Gastroesophageal sphincter (tissue), 3 donors: ENCODE results near the gene GCSAM.

Source experiments
- POLR2A ChIP-seq, 2 donors: fragments of 450-650 bp; IDR thresholded peaks; one replicate each; pipeline ENCODE4 v1.6.1; 2017; ENCODE audit warnings: antibody characterized with exemption in 2 of 2, mild to moderate bottlenecking in 2 of 2, moderate library complexity in 1 of 2
- POLR2AphosphoS5 ChIP-seq: sonication (generic); formaldehyde crosslinking; IDR thresholded peaks from one replicate; pipeline ENCODE4 v1.6.1; 2017; ENCODE audit warnings: antibody characterized with exemption
- TF ChIP-seq, protein P1 (sequence below), 4 experiments: fragments of 200-600 bp in 2 of 4; fragments of 450-650 bp in 2 of 4; sonication (generic) in 1 of 4; IDR thresholded peaks; one replicate each; pipeline ENCODE4 v1.5.1; 2017 to 2019; ENCODE audit warnings: antibody characterized with exemption in 4 of 4, mild to moderate bottlenecking in 2 of 4, moderate library complexity in 2 of 4

DNA sequence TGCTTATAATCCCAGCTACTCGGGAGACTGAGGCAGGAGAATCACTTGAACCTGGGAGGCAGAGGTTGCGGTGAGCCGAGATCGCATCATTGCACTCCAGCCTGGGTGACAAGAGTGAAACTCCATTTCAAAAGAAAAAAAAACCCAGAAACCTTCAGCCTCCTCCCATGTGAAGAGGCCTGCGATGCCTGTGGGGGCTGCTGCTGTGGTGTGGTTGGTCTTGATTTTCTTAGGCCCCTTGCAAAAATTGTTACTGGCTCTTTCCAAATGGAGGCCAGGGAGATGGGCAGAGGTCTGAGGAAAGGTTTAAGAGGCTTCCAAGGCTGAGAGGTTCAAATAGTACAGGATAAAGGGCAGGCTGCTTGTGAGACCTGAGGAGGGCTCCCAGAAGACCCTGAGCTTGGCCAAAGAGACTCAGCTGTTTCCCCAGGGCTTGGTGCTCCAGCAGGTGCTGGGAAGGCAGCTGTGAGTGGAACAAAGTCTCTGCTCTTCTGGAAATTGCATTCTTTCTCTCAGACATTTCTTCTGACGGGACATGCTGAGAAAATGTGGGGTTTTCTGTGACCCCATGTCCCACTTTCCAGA is 18.4 kb downstream of the GCSAM start:
- TF ChIP-seq, protein P1, sequence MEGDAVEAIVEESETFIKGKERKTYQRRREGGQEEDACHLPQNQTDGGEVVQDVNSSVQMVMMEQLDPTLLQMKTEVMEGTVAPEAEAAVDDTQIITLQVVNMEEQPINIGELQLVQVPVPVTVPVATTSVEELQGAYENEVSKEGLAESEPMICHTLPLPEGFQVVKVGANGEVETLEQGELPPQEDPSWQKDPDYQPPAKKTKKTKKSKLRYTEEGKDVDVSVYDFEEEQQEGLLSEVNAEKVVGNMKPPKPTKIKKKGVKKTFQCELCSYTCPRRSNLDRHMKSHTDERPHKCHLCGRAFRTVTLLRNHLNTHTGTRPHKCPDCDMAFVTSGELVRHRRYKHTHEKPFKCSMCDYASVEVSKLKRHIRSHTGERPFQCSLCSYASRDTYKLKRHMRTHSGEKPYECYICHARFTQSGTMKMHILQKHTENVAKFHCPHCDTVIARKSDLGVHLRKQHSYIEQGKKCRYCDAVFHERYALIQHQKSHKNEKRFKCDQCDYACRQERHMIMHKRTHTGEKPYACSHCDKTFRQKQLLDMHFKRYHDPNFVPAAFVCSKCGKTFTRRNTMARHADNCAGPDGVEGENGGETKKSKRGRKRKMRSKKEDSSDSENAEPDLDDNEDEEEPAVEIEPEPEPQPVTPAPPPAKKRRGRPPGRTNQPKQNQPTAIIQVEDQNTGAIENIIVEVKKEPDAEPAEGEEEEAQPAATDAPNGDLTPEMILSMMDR (IDR thresholded peaks at IDR 0.05) = no peak
- no peak for TF ChIP-seq POLR2AphosphoS5
- no peak for TF ChIP-seq POLR2A (IDR thresholded peaks at IDR 0.05)
